ENCODE results near the gene PIK3AP1.

GRCh38 chr10:96648297-96648696 is 72.0 kb downstream of the PIK3AP1 start:
- no peak for TF ChIP-seq NR1H2 (CRISPR knock-in tag; IDR thresholded peaks at IDR 0.05)
- TF ChIP-seq NR3C1 (CRISPR knock-in tag; conservative IDR thresholded peaks at IDR 0.05; ENCODE audit: low read depth), result no peak
